Endothelial cell of hepatic sinusoid (primary cell): ENCODE measurements around the gene DNMT3L.
"Not testable (repeated sequence)": the region's sequence is repeated elsewhere in the genome, so short reads cannot be mapped to it uniquely, and the experiment has no call there.

Experiments used
- in situ Hi-C: cut with HindIII; loops from 2 replicates; pipeline ENCODE4 v1.10.0; 2017; ENCODE audit warnings: low sequenced_read_pairs

DNMT3L gene

GRCh38 chr21:44261675-44262295, at the start of gene DNMT3L:
TSS of gene DNMT3L (minus strand) at chr21:44261897. CDS start at chr21:44261259, 638 bp downstream.
- in situ Hi-C loops: no loop called here

GRCh38 chr21:44310628-44311507, 49.2 kb upstream of the DNMT3L start:
- in situ Hi-C loops: no loop called here

- in situ Hi-C loops: no loop called here
Observed at GRCh38 chr21:44306936-44307704, 45.4 kb upstream of the DNMT3L start.

GRCh38 chr21:44305691-44306090, 44.0 kb upstream of the DNMT3L start:
- in situ Hi-C loops: no loop called here

- in situ Hi-C loops: no loop called here
Observed at GRCh38 chr21:44304877-44305293, 43.2 kb upstream of the DNMT3L start.

- in situ Hi-C loops: no loop called here
Observed at GRCh38 chr21:44304011-44304616, 42.4 kb upstream of the DNMT3L start.

- in situ Hi-C loops: no loop called here
Observed at GRCh38 chr21:44303490-44303981, 41.8 kb upstream of the DNMT3L start.

GRCh38 chr21:44302573-44303401, 41.1 kb upstream of the DNMT3L start:
- in situ Hi-C loops: not testable (repeated sequence)

- in situ Hi-C loops: no loop called here
Observed at GRCh38 chr21:44301961-44302406, 40.3 kb upstream of the DNMT3L start.

GRCh38 chr21:44301141-44301540, 39.4 kb upstream of the DNMT3L start:
- in situ Hi-C loops: no loop called here

- in situ Hi-C loops: no loop called here
Observed at GRCh38 chr21:44300262-44300959, 38.7 kb upstream of the DNMT3L start.

GRCh38 chr21:44299458-44300261, 38.0 kb upstream of the DNMT3L start, which contains the start of gene PFKL:
TSS of gene PFKL (plus strand) at chr21:44300053. CDS start at chr21:44300106, 53 bp downstream.
- in situ Hi-C loops: no loop called here

- in situ Hi-C loops: no loop called here
Observed at GRCh38 chr21:44299085-44299457, 37.4 kb upstream of the DNMT3L start.

GRCh38 chr21:44298301-44298700, 36.6 kb upstream of the DNMT3L start:
- in situ Hi-C loops: no loop called here

GRCh38 chr21:44297525-44298290, 36.0 kb upstream of the DNMT3L start:
- in situ Hi-C loops: no loop called here

- in situ Hi-C loops: no loop called here
Observed at GRCh38 chr21:44296916-44297315, 35.2 kb upstream of the DNMT3L start.

- in situ Hi-C loops: no loop called here
Observed at GRCh38 chr21:44296103-44296519, 34.4 kb upstream of the DNMT3L start.

- in situ Hi-C loops: no loop called here
Observed at GRCh38 chr21:44295646-44296045, 33.9 kb upstream of the DNMT3L start.
